GM12878 (cell line): ENCODE data around the gene GPR137B. TPM values are rescaled to one million over a fixed set of nuclear protein-coding genes. Genes with fewer than 3 reads are reported as not detected.

Source experiments
- ATAC-seq: fragments of 200-7000 bp; cut with Tn5 transposase; 3 replicates; pipeline ENCODE4 v1.9.1; 2020; ENCODE audit warnings: mild to moderate bottlenecking, moderate library complexity
- BruUV-seq: library from RNA; stranded (reverse); fragments of 400-500 nt; replicated peaks from 2 replicates; lab custom pipeline; 2021; lab: Mats Ljungman, UMichigan
- CTCF ChIA-PET: fragments of 300-600 bp; sonication (Branson Sonifier 250); formaldehyde crosslinking; extraction: SDS; loops from one replicate; lab custom pipeline; 2021; ENCODE audit warnings: inconsistent platforms; lab: Yijun Ruan, JAX
- POLR2A ChIA-PET: fragments of 350-600 bp; formaldehyde crosslinking; extraction: SDS; loops from one replicate; lab custom pipeline; 2021; ENCODE audit warnings: inconsistent platforms; lab: Charles Lee
- RAD21 ChIA-PET: fragments of 300-600 bp; sonication (Branson Sonifier 250); formaldehyde crosslinking; loops from one replicate; lab custom pipeline; 2023; ENCODE audit warnings: antibody characterized with exemption; ENCODE audit not compliant: unreplicated experiment; lab: Charles Lee
- SMC1A ChIA-PET: fragments of 300-600 bp; sonication (Branson Sonifier 250); formaldehyde crosslinking; loops from one replicate; lab custom pipeline; 2023; ENCODE audit not compliant: unreplicated experiment, uncharacterized antibody; lab: Charles Lee
- DNase-seq: peaks from one replicate; pipeline ENCODE4 v3.0.0-alpha.2; 2011; ENCODE audit warnings: low read depth, low spot score
- FAIRE-seq: peaks from 3 replicates; lab custom pipeline; 2011; peaks lifted over from hg19 to GRCh38; lab: Jason Lieb, UNC
- H2AFZ ChIP-seq: 2 replicates; pipeline ENCODE4 v1.6.0; 2011; ENCODE audit warnings: low read depth, low read length, control low read depth; ENCODE audit not compliant: control insufficient read depth
- H3K27ac ChIP-seq: 2 replicates; pipeline ENCODE4 v1.5.1; 2011; ENCODE audit warnings: control low read depth; ENCODE audit not compliant: control insufficient read depth, insufficient read depth
- H3K27me3 ChIP-seq, 2 experiments: replicated peaks in 1 of 2; 2 replicates each; pipeline versions ENCODE4 v1.6.0 to v1.6.1; 2011; ENCODE audit warnings: low read length in 1 of 2; ENCODE audit not compliant: control insufficient read depth in 2 of 2, insufficient read depth in 2 of 2
- H3K36me3 ChIP-seq, 2 experiments: 2 replicates each; pipeline ENCODE4 v1.5.1; 2011; ENCODE audit warnings: low read length in 1 of 2; ENCODE audit not compliant: control insufficient read depth in 2 of 2, insufficient read depth in 2 of 2
- H3K4me1 ChIP-seq: 2 replicates; pipeline ENCODE4 v1.6.1; 2011; ENCODE audit warnings: mild to moderate bottlenecking, low read length, moderate library complexity, mixed read lengths; ENCODE audit not compliant: control insufficient read depth, insufficient read depth
- H3K4me2 ChIP-seq: 2 replicates; pipeline ENCODE4 v1.6.0; 2011; ENCODE audit warnings: control low read depth; ENCODE audit not compliant: control insufficient read depth, insufficient read depth
- H3K4me3 ChIP-seq: fragments of 200-600 bp; sonication (generic); 2 replicates; pipeline ENCODE4 v1.5.1; 2016
- H3K79me2 ChIP-seq: 2 replicates; pipeline ENCODE4 v1.6.0; 2011; ENCODE audit warnings: low read length; ENCODE audit not compliant: control insufficient read depth, insufficient read depth
- H3K9ac ChIP-seq: 2 replicates; pipeline ENCODE4 v1.8.0; 2011; ENCODE audit warnings: low read length, control low read depth, mixed read lengths; ENCODE audit not compliant: control insufficient read depth, insufficient read depth
- H3K9me3 ChIP-seq: replicated peaks from 3 replicates; pipeline ENCODE4 v1.5.1; 2011; ENCODE audit warnings: mild to moderate bottlenecking, low read length; ENCODE audit not compliant: control insufficient read depth, insufficient read depth
- H4K20me1 ChIP-seq: 2 replicates; pipeline ENCODE4 v1.6.0; 2011; ENCODE audit not compliant: control insufficient read depth, insufficient read depth
- CBX5 ChIP-seq: sonication (generic); IDR thresholded peaks from 2 replicates; pipeline ENCODE4 v1.6.1; 2016; ENCODE audit warnings: low read depth, moderate library complexity, mild to moderate bottlenecking, inconsistent platforms
- CEBPB ChIP-seq, 2 experiments: fragments of 150-350 bp in 1 of 2; IDR thresholded peaks; 2 replicates each; pipeline ENCODE4 v1.6.1; 2012 to 2014; ENCODE audit warnings: low read depth in 2 of 2, low read length in 2 of 2, borderline replicate concordance in 1 of 2, inconsistent platforms in 1 of 2
- EED ChIP-seq: sonication (generic); IDR thresholded peaks from 2 replicates; pipeline ENCODE4 v1.6.1; 2016; ENCODE audit warnings: antibody characterized with exemption, low read depth
- ETV6 ChIP-seq, 2 experiments: fragments of 450-650 bp in 1 of 2; IDR thresholded peaks in 1 of 2; conservative IDR thresholded peaks in 1 of 2; 2 replicates each; pipeline ENCODE4 v1.6.1; 2014; ENCODE audit warnings: antibody characterized with exemption in 1 of 2, borderline replicate concordance in 1 of 2, low read depth in 1 of 2, mild to moderate bottlenecking in 1 of 2, moderate library complexity in 1 of 2
- KDM1A ChIP-seq: fragments of 200-600 bp; sonication (generic); IDR thresholded peaks from 2 replicates; pipeline ENCODE4 v1.6.1; 2016; ENCODE audit warnings: borderline replicate concordance
- PML ChIP-seq: IDR thresholded peaks from 2 replicates; pipeline ENCODE4 v1.6.1; 2012; ENCODE audit warnings: low read length, inconsistent platforms
- POLR2AphosphoS5 ChIP-seq: IDR thresholded peaks from 2 replicates; pipeline ENCODE4 v1.6.1; 2011; ENCODE audit warnings: mild to moderate bottlenecking, low read length, inconsistent platforms
- SMAD1 ChIP-seq: fragments of 450-650 bp; IDR thresholded peaks from 2 replicates; pipeline ENCODE4 v1.6.1; 2018; ENCODE audit warnings: mild to moderate bottlenecking, low read depth; ENCODE audit not compliant: partially characterized antibody
- TARDBP ChIP-seq: IDR thresholded peaks from 2 replicates; pipeline ENCODE4 v1.6.1; 2016; ENCODE audit warnings: borderline replicate concordance
- TCF7 ChIP-seq: IDR thresholded peaks from 2 replicates; pipeline ENCODE4 v1.6.1; 2014; ENCODE audit warnings: antibody characterized with exemption, borderline replicate concordance
- WGBS: methylation state at CpG from one replicate; pipeline ENCODE4 v1.1.6; 2016; ENCODE audit warnings: low lambda C conversion rate; ENCODE audit not compliant: insufficient replicate concordance, insufficient coverage; ENCODE audit errors: missing lambda C conversion rate; 5-methylcytosine and 5-hydroxymethylcytosine counted together
- in situ Hi-C: fragments of 300-500 bp; cut with MboI; formaldehyde crosslinking; loops from 9 replicates; pipeline ENCODE4 v1.14.3; 2018; ENCODE audit warnings: mixed read lengths
- intact Hi-C: fragments of 100-400 bp; cut with micrococcal nuclease; formaldehyde crosslinking; loops from one replicate; pipeline ENCODE4 v1.14.2; 2022; ENCODE audit not compliant: unreplicated experiment
- polyA plus RNA-seq, 11 experiments: library from polyadenylated mRNA; depleted of rRNA in 4 of 11; unstranded in 6 of 11; stranded (reverse) in 5 of 11; fragments of >200 nt; fragmentation: Nextera tagmentation in 4 of 11; fragmentation: Illumina TruSeq in 1 of 11; extraction: Ambion mirVana in 4 of 11; extraction: Trizol in 1 of 11; gene quantifications; 1 replicate in 1 of 11; 2 replicates in 10 of 11; pipeline versions ENCODE4 v1.2.1 to v1.2.3, GENCODE V29; 2011 to 2016; ENCODE audit warnings: inconsistent platforms in 2 of 11, missing spikeins in 2 of 11, low read depth in 1 of 11
- total RNA-seq, 4 experiments: library from RNA; depleted of rRNA in 3 of 4; stranded (reverse); fragments of >200 nt in 3 of 4; fragmentation: Illumina TruSeq in 1 of 4; extraction: Trizol in 1 of 4; gene quantifications; 2 replicates each; pipeline versions ENCODE4 v1.2.1 to v1.2.3, GENCODE V29; 2013 to 2021
- TF ChIP-seq, protein P1 (sequence below): fragments of 150-350 bp; IDR thresholded peaks from 2 replicates; pipeline ENCODE4 v1.6.1; 2016; ENCODE audit warnings: low read depth, low read length
- TF ChIP-seq, protein P2 (sequence below): IDR thresholded peaks from 2 replicates; pipeline ENCODE4 v1.6.1; 2011; ENCODE audit warnings: borderline replicate concordance, low read depth, mild to moderate bottlenecking, moderate library complexity, low read length; ENCODE audit not compliant: insufficient read depth, poor library complexity, severe bottlenecking

The GPR137B gene
- total and polyA plus RNA-seq, 10 of the 15 experiments (the other 5 are each of a cell fraction or from before 2014, with no cell fraction given): 5.4 to 20.8 (median 12.5) TPM

DNA sequence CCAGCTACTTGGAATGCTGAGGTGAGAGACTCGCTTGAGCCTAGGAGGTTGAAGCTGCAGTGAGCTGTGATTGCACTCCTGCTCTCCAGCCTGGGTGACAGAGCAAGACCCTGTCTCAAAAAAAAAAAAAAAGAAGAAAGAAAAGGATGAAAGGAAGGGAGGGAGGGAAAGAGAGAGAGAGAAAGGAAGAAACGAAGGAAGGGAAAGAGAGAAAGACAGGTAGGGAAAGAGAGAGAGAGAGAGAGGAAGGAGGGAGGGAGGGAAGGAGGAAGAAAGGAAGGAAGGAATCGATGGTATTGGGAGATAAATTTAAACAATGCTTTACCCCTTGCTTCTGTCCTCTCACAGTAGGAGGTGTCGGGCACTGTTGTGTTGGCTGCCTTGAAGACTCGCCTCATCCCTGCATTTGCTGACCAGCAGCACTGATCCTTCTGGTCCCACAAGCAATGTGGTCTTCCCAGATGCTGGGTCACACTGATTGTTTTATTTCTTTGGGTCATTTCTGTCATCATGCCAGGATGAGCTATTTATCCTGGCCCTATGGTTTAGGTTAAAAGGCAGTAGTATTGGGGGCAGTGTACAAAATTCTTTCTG, 30.9 kb downstream of the GPR137B start:
- intact Hi-C loops (no loop called here), in situ Hi-C loops (no loop called here)
- H3K9ac ChIP-seq: no peak overlapping the region
- POLR2A ChIA-PET: interaction anchor here (0.6 to 1.5 kb wide), 2 partner anchors 8 to 145 kb away, joined by 5 to 7 read pairs; no protein-coding TSS in a partner anchor
- H3K36me3 ChIP-seq: peaks cover 7 to 8% of the 10 kb centered on the region in 2 experiments
- RAD21 ChIA-PET: no interaction called here
- FAIRE-seq: no peak
- no peaks in the 10 kb centered on the region for H3K9me3 ChIP-seq
- CTCF ChIA-PET: interaction anchor here (0.6 kb wide), 2 partner anchors 133 to 1424 kb away, joined by 3 read pairs; no protein-coding TSS in a partner anchor
- no TSS peak for BruUV-seq
- no peaks in the 10 kb centered on the region for H3K79me2 ChIP-seq
- no peak overlapping the region for H2AFZ ChIP-seq
- H3K4me1 ChIP-seq: peaks cover 14% of the 10 kb centered on the region
- no peaks in the 10 kb centered on the region for H4K20me1 ChIP-seq
- no peak overlapping the region for H3K27ac ChIP-seq
- ATAC-seq: no peak
- 89% methylated on average over 5 of the region's 5 CpGs for WGBS
- TF ChIP-seq ETV6 (conservative IDR thresholded peaks at IDR 0.05 in 1 of 2, IDR thresholded peaks at IDR 0.05 in 1 of 2; ENCODE audit: borderline replicate concordance in 1 of 2, low read depth in 1 of 2): no peak
- no peak for TF ChIP-seq SMAD1
- TF ChIP-seq POLR2AphosphoS5: no peak; the same call in 1 of the 2 replicates
- TF ChIP-seq, protein P1, sequence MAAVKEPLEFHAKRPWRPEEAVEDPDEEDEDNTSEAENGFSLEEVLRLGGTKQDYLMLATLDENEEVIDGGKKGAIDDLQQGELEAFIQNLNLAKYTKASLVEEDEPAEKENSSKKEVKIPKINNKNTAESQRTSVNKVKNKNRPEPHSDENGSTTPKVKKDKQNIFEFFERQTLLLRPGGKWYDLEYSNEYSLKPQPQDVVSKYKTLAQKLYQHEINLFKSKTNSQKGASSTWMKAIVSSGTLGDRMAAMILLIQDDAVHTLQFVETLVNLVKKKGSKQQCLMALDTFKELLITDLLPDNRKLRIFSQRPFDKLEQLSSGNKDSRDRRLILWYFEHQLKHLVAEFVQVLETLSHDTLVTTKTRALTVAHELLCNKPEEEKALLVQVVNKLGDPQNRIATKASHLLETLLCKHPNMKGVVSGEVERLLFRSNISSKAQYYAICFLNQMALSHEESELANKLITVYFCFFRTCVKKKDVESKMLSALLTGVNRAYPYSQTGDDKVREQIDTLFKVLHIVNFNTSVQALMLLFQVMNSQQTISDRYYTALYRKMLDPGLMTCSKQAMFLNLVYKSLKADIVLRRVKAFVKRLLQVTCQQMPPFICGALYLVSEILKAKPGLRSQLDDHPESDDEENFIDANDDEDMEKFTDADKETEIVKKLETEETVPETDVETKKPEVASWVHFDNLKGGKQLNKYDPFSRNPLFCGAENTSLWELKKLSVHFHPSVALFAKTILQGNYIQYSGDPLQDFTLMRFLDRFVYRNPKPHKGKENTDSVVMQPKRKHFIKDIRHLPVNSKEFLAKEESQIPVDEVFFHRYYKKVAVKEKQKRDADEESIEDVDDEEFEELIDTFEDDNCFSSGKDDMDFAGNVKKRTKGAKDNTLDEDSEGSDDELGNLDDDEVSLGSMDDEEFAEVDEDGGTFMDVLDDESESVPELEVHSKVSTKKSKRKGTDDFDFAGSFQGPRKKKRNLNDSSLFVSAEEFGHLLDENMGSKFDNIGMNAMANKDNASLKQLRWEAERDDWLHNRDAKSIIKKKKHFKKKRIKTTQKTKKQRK: no peak
- no peak for TF ChIP-seq KDM1A
- TF ChIP-seq CEBPB (IDR thresholded peaks at IDR 0.05; ENCODE audit: borderline replicate concordance in 1 of 2, low read depth in 2 of 2, low read length in 2 of 2): no peak
- no peak for TF ChIP-seq TCF7
- TF ChIP-seq, protein P2, sequence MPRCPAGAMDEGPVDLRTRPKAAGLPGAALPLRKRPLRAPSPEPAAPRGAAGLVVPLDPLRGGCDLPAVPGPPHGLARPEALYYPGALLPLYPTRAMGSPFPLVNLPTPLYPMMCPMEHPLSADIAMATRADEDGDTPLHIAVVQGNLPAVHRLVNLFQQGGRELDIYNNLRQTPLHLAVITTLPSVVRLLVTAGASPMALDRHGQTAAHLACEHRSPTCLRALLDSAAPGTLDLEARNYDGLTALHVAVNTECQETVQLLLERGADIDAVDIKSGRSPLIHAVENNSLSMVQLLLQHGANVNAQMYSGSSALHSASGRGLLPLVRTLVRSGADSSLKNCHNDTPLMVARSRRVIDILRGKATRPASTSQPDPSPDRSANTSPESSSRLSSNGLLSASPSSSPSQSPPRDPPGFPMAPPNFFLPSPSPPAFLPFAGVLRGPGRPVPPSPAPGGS: no peak
- TF ChIP-seq CBX5: no peak
- no peak for TF ChIP-seq PML
- TF ChIP-seq TARDBP: no peak
- TF ChIP-seq EED: no peak
- no peak overlapping the region for H3K4me2 ChIP-seq
- no peak for DNase-seq
- H3K4me3 ChIP-seq: no peak overlapping the region
- SMC1A ChIA-PET: interaction anchor here (0.6 to 1.1 kb wide), 3 partner anchors 30 to 97 kb away, joined by 3 read pairs; no protein-coding TSS in a partner anchor
- no peaks in the 10 kb centered on the region for H3K27me3 ChIP-seq
